Stimulated activated CD8-positive, alpha-beta memory T cell treated with anti-CD3 and anti-CD28 coated beads, Interleukin-4, amount 100 ng/mL, for 4 hours (primary cell): ENCODE results near the gene PRB2.
"Not testable (repeated sequence)": the region's sequence is repeated elsewhere in the genome, so short reads cannot be mapped to it uniquely, and the experiment has no call there.

ENCODE experiments used
- DNase-seq, 2 donors: peaks; one replicate each; pipeline ENCODE4 v3.0.0-alpha.2; 2020; ENCODE audit warnings: low read depth in 2 of 2, low spot score in 1 of 2

The PRB2 gene

DNA sequence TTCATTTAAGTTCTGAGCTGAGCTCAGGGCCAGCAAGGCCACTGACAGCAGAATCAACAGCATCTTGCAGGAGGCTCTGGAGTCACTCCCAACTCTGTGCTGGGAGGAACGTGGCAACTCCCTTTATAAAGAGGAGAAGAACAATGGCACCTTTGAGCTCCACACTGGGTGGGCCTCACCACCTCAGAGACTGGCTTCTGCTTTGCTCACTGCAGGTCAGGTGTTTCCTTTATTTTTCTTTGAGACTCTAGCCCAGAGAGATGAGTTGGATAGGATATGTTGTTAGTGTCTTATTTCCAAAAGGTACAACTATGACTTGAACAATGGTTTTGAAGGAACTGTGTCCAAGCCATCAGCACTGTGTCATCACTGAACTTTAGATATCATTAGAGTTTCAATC lies at the start of gene PRB2:
TSS of gene PRB2 (minus strand) at position 101 of the 400 bp plus-strand sequence. CDS start at position 63, 38 bp downstream.
- not testable (repeated sequence) for DNase-seq

DNA sequence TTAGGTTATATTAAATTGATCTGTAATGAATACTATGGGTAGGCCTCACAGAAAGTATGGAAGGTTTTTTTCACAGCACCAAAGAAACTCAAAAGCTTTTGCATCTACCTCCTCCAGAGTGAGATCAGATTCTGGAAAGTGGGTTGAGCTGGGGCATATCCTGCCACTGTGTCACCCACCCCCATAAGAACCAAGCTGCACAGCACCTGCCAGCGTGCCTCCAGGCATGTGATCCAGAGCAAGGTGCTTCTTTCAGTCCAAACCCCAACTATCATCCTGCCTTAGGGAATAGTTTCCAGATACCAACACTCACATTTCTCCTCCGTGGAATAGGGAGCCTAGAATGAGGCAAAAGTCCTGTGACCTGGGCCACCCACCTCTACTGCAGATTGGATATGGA lies 42.6 kb upstream of the PRB2 start:
- no peak for DNase-seq

DNA sequence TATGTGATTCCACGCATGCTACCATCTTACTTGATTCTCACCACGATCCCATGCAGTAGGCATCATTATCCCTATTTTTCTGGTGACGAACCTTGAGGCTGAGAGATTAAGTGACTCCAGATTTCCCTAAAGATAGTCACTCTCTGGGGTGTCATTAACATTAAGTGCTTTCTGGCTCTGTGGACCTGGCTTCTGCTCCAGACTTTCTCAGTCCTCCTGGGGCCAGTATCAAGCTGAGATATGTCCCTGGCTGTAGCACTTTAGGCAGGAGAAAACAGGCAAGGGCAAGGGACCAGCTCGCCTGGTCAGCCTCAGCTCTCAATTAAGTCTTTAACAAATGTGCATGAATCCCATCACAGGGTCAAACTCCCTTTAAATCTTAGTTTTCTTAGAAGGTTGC lies 38.3 kb upstream of the PRB2 start:
- DNase-seq = no peak

DNA sequence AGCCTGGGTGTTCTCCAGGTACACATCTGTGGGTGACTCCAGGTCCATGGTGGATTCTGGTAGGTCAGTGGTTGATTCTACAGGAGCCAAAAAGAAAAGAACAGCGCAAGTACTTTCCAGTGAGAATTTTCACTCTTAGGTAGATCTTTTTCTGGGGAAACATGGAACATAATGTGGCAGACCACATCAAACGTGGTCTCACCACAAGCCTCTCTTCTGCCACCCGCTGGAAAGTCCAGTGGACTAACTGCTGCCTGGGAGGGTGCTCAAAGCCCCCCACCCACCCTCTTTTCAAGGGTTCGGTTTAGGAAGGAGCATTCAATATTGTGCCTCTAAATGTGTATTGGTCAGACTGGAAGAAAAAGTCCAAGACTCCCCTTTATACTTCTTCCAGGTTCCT lies 36.1 kb upstream of the PRB2 start:
- no peak for DNase-seq

DNA sequence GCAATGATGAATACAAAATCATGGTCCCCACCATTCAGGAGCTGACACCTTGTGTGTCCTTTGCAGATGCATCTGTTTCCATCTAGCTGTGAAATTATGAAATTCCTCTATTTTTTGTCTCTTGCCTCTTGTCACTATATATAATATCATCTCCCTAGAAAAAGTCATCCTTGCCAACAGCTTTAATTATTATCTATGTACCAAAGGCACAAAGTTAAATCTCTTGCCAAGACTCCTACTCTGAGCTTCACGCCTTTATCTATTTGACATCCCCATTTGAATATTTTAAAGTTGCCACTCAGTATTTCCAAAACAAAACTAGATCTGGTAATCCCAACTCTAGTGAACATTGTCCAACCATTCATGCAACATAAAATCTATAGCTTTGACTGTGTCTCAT lies 32.0 kb upstream of the PRB2 start:
- DNase-seq = no peak

DNA sequence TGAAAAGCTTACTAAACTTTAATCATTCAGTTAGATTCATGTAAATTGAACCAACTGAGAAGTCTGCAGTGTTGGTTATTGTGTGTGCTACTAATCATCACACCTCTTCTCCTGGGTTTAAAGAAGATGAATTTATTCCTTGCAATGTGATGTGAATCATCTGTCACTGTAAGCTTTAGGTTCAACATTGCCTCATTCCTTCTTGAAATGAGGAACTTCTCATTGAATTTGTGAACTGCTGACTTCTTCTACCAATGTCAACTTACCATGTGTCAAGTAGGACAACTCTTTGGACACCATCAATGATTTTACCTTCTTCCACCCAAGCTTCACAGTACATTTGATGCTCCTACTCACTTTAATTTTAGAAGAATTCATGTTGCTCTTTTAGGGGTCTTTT lies 17.4 kb upstream of the PRB2 start:
- DNase-seq = no peak

DNA sequence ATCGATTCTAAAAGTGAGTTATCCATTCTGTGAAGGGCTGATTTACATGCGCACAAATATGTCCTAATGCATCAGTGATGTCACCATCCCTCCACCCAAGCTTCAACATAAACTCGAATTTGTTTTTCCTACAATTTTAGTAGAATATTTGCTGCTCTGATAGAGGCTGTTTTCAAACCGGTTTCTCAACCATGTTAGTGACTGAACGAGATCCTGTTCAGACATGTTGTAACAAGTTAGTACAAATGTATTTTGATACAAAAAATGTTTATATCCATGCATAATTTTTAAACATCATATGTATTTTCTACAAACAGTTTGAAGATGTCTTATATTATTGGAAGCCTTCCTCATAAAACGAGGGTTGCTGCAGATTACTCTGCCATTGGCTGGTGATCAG lies 12.7 kb upstream of the PRB2 start:
- no peak for DNase-seq

DNA sequence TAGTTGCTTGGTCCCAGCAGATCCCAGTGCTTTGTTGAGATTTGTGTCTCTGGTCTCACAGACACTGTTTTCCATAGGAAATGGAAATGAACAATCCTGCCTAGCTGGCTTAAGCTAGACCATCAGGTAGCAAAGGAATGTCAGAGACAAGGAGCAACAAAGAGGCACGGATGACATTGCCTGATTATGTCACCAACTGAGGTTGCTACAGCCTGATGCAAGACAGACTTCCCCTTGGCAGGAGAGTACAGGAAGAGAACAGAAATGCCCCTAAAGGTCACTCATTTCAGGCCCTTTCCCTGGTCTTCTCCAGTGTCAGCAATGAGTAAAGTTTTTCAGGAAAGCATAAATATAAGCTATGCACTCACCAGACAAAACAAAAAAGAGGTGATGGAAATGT lies 2.0 kb upstream of the PRB2 start:
- no peak for DNase-seq

DNA sequence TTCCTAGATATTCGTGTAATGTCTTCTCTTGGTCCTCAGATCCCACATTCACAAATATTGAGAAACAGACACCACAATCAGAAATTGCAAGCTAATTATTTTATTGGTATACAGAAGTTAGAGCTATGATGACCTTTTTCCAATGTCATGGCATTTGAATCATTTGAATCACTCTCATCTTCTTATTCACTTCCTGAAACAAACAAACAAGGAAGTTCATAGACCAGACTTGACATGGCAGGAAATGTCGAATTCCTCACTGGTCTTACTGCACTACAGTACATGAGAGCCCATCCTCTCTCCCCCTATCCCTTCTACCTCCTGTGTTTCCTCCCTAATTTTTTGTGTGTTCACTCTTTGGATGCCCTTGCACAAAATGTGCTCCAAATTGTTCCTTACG lies 3.9 kb downstream of the PRB2 start:
- not testable (repeated sequence) for DNase-seq

DNA sequence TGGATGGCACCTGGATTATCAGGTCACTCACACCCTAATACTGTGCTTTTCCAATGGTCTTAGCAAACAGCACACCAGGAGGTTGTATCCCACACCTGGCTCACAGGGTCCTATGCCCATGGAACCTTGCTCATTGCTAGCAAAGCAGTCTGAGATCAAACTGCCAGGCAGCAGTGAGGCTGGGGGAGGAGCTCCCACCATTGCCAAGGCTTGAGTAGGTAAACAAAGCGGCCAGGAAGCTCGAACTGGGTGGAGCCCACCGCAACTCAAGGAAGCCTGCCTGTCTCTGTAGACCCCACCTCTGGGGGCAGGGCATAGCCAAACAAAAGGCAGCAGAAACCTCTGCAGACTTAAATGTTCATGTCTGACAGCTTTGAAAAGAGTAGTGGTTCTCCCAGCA lies 17.9 kb downstream of the PRB2 start:
- DNase-seq = not testable (repeated sequence)

DNA sequence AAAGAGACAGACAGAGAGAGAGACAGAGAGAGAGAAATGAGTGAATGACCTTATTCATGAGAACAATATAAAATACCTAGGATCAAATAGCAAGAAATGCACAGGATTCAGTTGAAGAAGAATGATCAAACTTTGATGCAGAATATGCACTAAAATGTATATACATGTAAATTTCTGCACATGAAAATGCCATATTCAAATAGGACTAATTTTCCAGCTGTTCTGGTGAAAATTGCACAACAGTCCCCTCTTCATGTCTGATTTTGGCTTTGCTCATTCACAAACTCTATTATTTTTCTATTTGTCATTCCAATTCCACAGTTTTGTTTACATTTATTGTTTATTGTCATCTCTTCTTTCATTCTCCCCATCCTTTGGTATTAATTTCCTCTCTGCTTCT lies 34.2 kb downstream of the PRB2 start:
- DNase-seq = no peak

DNA sequence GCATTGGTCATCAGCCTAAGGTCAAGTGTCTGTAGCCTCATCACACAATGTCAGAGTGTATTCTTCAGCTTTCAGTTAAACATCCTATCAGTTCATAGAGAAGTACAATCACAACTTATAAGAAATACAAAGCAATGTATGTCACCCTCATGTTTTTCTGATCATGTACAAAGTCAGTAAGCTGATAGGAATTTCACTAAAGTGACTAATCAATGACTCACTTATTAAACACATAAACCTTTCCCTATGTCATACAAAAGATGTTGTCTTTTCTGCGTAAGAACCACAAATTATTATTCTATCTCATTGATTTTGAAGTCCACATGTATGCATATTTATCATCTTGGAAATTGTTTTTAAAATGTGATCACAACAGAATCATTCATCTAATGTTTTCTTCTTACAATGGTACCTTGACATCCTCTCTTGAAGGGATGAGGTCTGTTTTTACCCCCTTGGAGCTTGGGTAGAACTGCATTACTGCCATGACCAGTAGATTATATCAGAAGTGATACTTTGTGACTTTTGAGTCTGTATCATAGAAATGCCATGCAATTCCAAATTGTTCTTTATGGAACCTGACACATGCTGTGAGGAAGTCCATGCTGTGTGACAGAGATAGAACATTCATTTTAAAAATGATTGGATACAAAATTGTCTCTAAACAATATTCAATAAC lies 35.0 kb downstream of the PRB2 start:
- DNase-seq = not testable (repeated sequence)

DNA sequence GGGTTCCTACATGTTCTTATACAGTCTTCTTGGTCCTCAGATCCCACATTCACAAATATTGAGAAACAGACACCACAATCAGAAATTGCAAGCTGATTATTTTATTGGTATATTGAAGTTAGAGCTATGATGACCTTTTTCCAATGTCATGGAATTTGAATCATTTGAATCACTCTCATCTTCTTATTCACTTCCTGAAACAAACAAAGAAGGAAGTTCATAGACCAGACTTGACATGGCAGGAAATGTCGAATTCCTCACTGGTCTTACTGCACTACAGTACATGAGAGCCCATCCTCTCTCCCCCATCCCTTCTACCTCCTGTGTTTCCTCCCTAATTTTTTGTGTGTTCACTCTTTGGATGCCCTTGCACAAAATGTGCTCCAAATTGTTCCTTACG lies 43.6 kb downstream of the PRB2 start:
- DNase-seq = not testable (repeated sequence)

DNA sequence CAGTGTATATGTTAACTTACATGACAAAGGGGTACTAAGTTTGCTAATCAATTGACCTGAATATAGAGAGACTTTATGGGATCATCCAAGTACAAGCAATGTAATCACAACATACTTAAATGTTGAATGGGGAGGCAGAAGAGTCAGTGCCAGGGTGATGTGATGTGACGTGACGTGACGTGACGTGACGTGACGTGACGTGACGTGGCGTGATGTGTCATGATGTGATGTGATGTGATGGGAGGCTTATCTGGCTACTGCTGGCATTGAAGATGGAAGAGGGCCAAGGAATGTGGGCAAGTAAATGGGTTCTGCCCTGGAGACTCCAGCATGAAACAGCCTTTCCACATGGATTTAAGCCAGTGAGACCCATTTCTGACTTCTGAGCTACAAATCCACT lies 46.9 kb downstream of the PRB2 start:
- DNase-seq = no peak

DNA sequence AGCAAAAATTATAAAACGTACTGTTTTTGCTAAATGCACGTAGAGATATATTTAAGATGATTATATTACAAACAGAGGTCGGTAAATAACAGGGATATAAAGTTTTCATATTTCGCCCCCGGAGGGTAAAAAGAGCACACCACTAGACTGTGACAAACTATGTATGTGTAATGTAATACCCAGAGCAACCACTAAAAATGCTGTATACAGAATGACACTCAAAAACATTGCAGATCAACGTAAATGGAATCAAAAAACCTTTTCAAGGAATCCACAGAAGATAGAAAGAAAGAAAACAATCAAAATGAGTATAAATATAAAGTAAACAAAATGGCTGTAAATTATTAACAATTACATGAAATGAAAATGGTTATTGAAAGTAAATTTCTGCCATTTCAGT lies 47.6 kb downstream of the PRB2 start:
- DNase-seq = no peak

DNA sequence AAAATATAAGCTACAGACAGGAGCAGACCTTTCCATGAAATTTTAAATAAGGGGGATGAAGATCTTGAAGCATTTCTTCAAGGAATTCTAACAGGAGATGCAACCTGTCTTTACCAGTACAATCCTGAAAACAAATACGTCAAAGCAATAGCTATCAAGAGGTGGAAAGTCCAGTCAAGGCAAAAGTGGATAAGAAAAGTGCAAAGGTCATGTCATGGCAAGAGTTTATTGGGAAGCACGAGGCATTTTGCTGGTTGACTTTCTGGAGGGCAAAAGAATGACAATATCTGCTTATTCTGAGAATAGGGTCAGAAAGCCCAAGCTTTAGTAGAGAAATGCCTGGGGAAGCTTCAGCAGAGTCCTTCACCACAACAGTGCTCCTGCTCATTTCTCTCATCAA lies 50.9 kb downstream of the PRB2 start:
- DNase-seq = no peak
